Stimulated activated CD8-positive, alpha-beta memory T cell treated with anti-CD3 and anti-CD28 coated beads, Interleukin-7, amount 100 ng/mL, for 24 hours (primary cell): ENCODE results near the gene ATP8B2.

Source experiments
- DNase-seq: peaks from one replicate; pipeline ENCODE4 v3.0.0-alpha.2; 2020; ENCODE audit warnings: low read depth

ATP8B2 gene

DNA sequence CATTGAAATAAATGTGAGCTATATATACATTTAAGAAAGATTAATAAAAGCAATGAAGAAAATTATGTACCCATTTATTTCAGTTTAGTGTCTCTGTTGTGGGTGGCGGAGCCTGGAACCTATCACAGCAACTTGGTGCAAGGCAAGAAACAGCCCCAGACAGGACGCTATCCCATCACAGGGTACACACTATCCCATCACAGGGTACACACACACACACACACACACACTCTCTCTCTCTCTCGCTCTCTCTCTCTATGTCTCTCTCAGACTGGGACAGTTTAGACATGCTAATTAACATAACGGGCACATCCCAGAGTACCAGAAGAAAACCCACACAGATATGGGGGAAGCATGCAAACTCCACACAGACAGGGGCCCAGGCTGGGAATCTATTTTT, 73.4 kb downstream of the ATP8B2 start:
- no peak for DNase-seq

DNA sequence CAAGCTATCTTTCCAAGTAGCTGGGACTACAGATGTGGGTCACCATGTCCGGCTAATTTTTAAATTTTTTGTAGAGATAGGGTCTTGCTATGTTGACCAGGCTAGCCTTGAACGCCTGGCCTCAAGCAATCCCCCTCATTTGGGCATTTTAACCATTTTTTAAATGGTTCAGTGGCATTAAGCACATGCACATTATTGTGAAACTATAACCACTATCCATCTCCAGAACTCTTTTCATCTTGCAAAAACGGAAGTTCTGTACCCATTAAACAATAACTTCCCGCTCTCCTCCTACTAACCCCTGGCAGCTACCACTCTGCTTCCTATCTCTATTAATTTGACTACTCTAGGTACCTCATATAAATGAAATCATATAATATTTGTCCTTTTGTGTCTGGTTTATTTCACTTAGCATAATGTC, 75.1 kb downstream of the ATP8B2 start:
- DNase-seq = no peak
